ENCODE measurements around the gene CD207. TPM values are rescaled to one million over a fixed set of nuclear protein-coding genes. Genes with fewer than 3 reads are reported as not detected.

CD207 gene
- total and polyA plus RNA-seq, 2 experiments from 2014 or later, result not detected

DNA sequence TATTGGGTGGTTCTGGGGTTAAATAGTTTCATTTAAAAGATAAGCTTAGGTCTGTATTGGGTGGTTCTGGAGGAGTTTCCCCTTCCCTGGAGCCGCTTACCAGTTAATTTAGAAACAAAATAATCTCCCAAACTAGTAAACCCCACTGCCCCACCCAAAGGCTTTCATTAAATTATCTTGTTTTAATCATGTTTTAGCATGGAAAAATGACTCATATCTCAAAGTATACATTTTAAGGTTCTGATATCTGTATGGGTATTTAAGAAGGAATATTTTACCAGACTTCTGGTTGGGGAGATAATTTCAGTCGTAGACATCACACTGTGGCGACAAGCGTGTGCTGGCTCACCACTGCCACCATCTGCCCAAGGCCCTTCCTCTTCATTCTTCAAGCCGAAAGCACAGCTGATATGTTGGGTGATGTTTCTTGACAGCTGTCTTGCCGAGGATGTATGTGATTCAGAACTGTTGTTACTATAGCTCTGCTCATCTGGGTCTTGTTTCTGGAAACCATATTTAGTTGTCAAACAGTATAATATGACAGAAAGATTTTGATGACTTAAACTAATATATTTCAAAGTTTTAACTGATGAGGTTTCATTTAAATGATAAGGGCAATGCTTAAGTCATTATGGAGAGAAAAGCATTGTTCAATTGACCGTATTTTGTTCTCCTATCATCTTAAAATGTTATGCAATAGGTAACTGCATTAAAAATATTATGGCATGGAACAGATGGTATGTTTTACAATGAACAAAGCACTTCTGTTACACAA, 50.3 kb downstream of the CD207 start:
- Mint-ChIP-seq H3K9me3 (no peaks in the 10 kb centered on the region), H3K4me3 (no peak overlapping the region), H3K4me1 (peaks cover 10% of the 10 kb centered on the region; the same call in 2 of the 3 replicates), H3K27ac (no peak overlapping the region), H3K27me3 (ENCODE audit: insufficient read depth, low read depth, poor library complexity) (peaks cover 44% of the 10 kb centered on the region), H3K36me3 (ENCODE audit: low read depth) (no peaks in the 10 kb centered on the region)
- H3K9me2 ChIP-seq (ENCODE audit: insufficient read depth), result no peaks in the 10 kb centered on the region
- ATAC-seq (peak; percentile 58), DNase-seq (ENCODE audit: low spot score) (peak; percentile 75)
- H3K79me2 ChIP-seq (replicated peaks; ENCODE audit: insufficient read depth), result no peaks in the 10 kb centered on the region
- TF ChIP-seq JUNB (IDR thresholded peaks at IDR 0.05; ENCODE audit: unreplicated experiment), result no peak
- TF ChIP-seq CTCF (conservative IDR thresholded peaks at IDR 0.05; ENCODE audit: low read depth in 2 of 2), result peak; percentile 89 to 93
- H2AFZ ChIP-seq, result no peak overlapping the region
- no peak overlapping the region for H3K4me2 ChIP-seq
- no peaks in the 10 kb centered on the region for H3K36me3 ChIP-seq (ENCODE audit: insufficient read depth)
- no peak overlapping the region for H3K27ac ChIP-seq (ENCODE audit: low read depth)
- peaks cover 70% of the 10 kb centered on the region for H3K27me3 ChIP-seq (ENCODE audit: insufficient read depth)
- H3K4me1 ChIP-seq (ENCODE audit: insufficient read depth), result no peaks in the 10 kb centered on the region
- no peaks in the 10 kb centered on the region; the same call in 1 of the 2 replicates for H4K20me1 ChIP-seq (replicated peaks; ENCODE audit: insufficient read depth)
- H3K4me3 ChIP-seq, result no peak overlapping the region
- no peaks in the 10 kb centered on the region for H3F3A ChIP-seq (replicated peaks; ENCODE audit: low read depth)

- no peak overlapping the region for H3K4me3 ChIP-seq
- peaks cover 60% of the 10 kb centered on the region for H3K27me3 ChIP-seq (ENCODE audit: insufficient read depth)
- peaks cover 37% of the 10 kb centered on the region for H3K27me3 Mint-ChIP-seq (ENCODE audit: insufficient read depth, low read depth, poor library complexity)
- H3K36me3 ChIP-seq (ENCODE audit: insufficient read depth), result no peaks in the 10 kb centered on the region
- H3K9me2 ChIP-seq (ENCODE audit: insufficient read depth), result no peaks in the 10 kb centered on the region
- peaks cover 8% of the 10 kb centered on the region; the same call in 2 of the 3 replicates for H3K4me1 Mint-ChIP-seq
- H3K4me2 ChIP-seq, result no peak overlapping the region
- H3K4me1 ChIP-seq (ENCODE audit: insufficient read depth), result no peaks in the 10 kb centered on the region
- no peaks in the 10 kb centered on the region for H3K36me3 Mint-ChIP-seq (ENCODE audit: low read depth)
- no peaks in the 10 kb centered on the region; the same call in 1 of the 2 replicates for H4K20me1 ChIP-seq (replicated peaks; ENCODE audit: insufficient read depth)
- H3K9me3 Mint-ChIP-seq, result no peaks in the 10 kb centered on the region
- no peak overlapping the region for H3K4me3 Mint-ChIP-seq
- no peaks in the 10 kb centered on the region for H3K79me2 ChIP-seq (replicated peaks; ENCODE audit: insufficient read depth)
- no peak overlapping the region for H3K27ac ChIP-seq (ENCODE audit: low read depth)
- ATAC-seq (no peak), DNase-seq (ENCODE audit: low spot score) (no peak)
- H3F3A ChIP-seq (replicated peaks; ENCODE audit: low read depth), result no peaks in the 10 kb centered on the region
- H2AFZ ChIP-seq, result no peak overlapping the region
- no peak overlapping the region for H3K27ac Mint-ChIP-seq
- TF ChIP-seq JUNB (IDR thresholded peaks at IDR 0.05; ENCODE audit: unreplicated experiment), result no peak
- TF ChIP-seq ZNF331 (CRISPR knock-in tag; IDR thresholded peaks at IDR 0.05; ENCODE audit: low read depth), result no peak
- TF ChIP-seq NANOG (IDR thresholded peaks at IDR 0.05; ENCODE audit: borderline replicate concordance), result no peak
- TF ChIP-seq EZH2 (IDR thresholded peaks at IDR 0.05; ENCODE audit: low read depth, unreplicated experiment), result no peak
- TF ChIP-seq, protein P1, sequence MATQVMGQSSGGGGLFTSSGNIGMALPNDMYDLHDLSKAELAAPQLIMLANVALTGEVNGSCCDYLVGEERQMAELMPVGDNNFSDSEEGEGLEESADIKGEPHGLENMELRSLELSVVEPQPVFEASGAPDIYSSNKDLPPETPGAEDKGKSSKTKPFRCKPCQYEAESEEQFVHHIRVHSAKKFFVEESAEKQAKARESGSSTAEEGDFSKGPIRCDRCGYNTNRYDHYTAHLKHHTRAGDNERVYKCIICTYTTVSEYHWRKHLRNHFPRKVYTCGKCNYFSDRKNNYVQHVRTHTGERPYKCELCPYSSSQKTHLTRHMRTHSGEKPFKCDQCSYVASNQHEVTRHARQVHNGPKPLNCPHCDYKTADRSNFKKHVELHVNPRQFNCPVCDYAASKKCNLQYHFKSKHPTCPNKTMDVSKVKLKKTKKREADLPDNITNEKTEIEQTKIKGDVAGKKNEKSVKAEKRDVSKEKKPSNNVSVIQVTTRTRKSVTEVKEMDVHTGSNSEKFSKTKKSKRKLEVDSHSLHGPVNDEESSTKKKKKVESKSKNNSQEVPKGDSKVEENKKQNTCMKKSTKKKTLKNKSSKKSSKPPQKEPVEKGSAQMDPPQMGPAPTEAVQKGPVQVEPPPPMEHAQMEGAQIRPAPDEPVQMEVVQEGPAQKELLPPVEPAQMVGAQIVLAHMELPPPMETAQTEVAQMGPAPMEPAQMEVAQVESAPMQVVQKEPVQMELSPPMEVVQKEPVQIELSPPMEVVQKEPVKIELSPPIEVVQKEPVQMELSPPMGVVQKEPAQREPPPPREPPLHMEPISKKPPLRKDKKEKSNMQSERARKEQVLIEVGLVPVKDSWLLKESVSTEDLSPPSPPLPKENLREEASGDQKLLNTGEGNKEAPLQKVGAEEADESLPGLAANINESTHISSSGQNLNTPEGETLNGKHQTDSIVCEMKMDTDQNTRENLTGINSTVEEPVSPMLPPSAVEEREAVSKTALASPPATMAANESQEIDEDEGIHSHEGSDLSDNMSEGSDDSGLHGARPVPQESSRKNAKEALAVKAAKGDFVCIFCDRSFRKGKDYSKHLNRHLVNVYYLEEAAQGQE (IDR thresholded peaks at IDR 0.05; ENCODE audit: unreplicated experiment), result no peak
- no peak for TF ChIP-seq ZNF114 (CRISPR knock-in tag; IDR thresholded peaks at IDR 0.05)
- no peak for TF ChIP-seq CREB1 (CRISPR knock-in tag; IDR thresholded peaks at IDR 0.05; ENCODE audit: low read depth)
- TF ChIP-seq ZNF462 (CRISPR knock-in tag; IDR thresholded peaks at IDR 0.05), result no peak
These were observed 51.3 kb downstream of the CD207 start for GRCh38 chr2:70784320-70784719.
